Activated gamma-delta T cell (primary cell): ENCODE results near the gene TTC34.

Experiments
- DNase-seq: peaks from one replicate; lab custom pipeline; 2025; lab: John Stamatoyannopoulos, UW
- total RNA-seq, 2 donors: gene quantifications; one replicate each; lab custom pipeline; 2026; lab: John Stamatoyannopoulos, UW

Gene TTC34
- total RNA-seq, result 3.2 to 3.3 reads per million in 2 donors

DNA sequence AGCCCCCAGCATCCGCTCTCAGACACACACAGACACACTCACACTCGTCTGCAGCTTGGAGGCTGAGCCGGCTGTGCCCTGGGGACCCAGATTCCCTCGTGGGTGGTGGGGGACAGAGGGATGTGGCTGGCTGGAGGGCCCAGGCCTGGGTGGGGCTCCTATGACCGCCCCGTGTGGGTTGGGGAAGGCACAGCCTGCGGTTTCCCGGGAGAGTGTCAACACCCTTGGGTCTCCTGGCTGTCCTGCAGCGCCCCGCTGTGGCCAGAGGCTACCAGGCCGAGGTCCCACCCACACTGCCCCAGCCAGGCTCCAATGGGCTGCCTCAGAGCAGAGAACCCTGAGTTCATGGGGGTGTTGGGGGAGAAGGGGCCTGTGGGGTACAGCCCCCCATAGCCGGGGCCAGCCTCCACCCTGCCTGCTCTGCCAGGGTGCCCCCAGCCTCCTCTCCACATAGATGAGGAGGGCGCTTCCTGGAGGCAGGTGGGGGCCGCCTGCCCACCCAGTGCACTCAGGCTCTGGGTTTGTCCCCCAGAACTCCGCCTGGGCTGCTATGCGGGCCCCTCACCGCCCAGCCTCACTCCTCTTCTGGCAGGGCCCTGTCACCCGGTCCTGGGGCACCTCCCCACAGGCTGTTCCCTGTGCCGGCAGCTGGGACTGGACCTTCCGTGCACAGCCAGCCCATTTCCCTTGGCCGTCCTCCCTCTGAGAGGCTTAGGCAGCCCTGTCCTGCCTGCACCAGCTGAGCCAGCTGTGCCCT lies at the start of gene TTC34:
TTC34 (minus strand) TSS at position 159 of the 757 bp plus-strand sequence. CDS start 866 bp downstream, outside the sequence.
- no peak for DNase-seq

DNA sequence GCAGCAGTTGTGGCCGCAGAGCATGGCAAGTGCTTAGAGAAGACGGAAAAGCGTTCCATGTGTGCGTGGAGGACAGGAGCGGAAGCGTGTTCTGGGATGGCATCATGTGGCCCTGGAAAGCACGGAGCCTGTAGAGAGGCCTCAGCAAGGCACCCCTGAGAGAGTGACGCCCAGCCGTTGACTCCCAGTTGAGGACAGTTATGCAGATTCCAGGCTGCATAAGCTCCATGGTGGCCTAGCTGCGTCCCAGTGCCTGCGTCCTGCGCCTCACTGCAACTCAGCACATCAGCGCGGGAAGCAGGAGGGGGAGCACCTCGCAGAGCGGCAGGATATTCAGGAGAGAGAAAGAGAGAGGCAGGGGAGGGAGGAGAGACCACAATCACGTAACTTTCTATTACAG lies 49.0 kb upstream of the TTC34 start:
- DNase-seq, result no peak

DNA sequence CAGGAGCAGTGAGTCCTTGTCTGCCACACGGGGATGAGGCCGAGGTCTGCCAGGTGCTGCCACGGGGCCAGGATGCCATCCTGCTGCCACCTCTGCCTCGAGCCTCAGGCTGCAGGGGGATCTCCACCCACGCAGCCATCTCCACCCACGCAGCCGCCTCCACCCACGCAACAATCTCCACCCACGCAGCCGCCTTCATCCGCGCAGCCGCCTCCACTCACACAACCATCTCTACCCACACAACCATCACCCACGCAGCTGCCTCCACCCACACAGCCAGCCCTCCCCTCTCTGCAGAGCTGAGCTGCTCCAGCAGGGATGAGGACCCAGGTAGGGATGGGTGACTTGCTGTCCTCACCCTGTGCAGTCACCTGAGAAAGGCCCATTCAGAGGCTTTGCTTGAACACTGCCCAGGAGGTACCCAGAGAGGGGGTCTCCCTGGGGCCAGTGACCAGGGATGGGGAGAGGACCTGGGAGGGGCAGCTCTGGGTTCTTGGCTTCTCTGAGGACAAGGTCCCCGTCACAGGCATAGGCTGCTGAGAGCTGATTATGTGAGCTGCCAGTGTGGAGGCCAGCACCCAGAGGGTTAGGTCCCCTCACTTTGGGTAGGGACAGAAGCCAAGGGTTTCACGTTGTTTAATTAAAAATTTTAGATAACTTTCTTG lies 46.6 kb upstream of the TTC34 start:
- DNase-seq, result no peak

DNA sequence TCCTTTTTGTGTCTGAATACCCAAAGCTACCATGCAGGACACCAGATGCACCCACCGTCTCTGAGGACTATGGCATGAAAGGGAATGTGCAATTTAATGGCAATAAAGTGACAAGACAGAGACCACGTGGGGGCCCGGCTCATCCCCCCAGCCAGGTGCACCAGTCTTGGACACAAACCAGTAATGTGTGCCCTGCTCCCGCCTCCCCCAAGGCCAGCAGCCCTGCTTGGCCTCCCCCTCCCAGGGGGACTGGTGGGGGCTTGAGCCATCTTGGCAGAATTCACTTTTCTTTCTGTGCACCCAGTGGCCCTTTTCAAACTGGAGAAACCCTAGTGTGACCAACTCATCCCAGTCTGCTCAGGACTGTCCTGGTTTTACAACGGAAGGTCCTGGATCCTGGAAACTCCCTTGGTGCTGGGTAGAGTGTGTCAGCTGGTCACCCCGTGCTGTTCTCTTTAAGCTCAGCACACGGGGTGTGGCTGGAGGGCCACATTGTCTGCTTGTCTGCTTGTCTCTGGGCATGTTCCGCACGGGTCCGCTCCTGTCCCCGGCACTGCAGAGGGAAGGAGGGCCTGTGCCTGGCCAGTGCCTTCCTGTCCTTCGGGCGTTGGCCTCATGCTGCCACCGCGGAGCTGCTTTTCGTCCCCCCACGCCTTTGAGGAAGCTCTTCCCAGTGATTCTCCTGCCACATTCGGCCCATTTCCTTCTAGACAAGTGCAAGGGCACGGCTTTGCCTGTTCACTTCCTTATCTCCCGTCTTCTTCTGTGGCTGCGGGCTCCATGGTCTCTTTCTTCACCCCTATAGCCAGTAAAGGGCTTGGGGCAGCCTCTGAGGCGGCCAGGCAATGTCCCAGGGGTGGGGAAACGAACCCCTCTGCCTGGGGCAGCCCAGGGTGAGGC lies 45.8 kb upstream of the TTC34 start:
- DNase-seq, result no peak

DNA sequence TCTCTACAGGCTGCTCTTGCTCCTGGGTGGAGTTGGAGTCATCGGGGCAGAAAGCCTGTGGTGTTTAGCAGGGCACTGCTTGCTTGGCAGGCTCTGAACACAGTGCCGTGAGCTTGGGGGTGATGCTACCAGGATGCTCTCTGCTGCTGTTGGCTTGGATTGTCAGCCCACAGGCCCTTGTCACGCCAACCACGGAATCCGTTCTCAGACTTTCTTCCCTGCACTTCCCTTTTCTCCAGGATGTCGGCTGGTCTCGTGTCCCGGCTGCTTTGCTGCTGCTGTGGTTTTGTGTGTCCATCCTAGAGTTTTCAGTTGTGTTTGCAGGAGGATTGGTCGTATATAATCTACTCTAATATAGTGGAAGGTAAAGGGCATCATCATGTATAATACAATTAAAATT lies 44.4 kb upstream of the TTC34 start:
- DNase-seq, result no peak

DNA sequence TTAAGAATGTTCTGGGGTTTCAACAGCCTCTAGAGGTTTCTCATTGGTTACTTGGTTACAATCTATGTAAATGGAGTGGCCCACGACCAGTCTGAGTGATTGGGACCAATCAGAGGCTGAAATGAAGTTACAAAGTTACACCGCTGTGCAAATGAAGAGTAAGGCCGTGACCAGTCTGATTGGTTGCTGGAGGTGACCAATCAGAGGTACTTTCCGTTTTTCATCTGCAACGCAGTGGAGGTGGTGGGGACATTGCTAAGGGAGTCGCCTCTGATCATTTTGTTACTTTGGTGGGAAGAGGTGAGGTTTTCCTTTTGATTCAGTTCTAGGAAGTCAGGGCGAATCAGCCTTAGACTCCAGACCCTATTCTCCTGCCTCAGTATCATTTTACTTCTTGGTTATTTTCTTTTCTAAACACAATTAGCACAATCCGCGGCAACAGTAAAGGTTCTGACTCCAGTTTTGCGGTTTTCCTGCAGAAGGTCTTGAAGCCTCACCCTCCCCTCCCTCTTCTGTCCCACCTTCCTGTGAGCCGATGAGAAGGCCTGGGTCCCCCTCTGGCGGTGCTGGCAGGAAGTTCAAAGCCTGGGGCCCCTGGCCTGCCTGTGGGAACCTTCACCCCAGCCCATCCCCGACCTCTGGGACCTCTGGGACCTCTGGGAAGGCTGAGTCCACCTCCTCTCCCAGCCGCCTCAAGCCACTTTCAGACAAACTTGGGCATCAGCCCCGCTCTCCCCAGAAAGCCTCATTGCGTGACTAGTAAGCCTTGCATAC lies 38.7 kb upstream of the TTC34 start:
- no peak for DNase-seq

DNA sequence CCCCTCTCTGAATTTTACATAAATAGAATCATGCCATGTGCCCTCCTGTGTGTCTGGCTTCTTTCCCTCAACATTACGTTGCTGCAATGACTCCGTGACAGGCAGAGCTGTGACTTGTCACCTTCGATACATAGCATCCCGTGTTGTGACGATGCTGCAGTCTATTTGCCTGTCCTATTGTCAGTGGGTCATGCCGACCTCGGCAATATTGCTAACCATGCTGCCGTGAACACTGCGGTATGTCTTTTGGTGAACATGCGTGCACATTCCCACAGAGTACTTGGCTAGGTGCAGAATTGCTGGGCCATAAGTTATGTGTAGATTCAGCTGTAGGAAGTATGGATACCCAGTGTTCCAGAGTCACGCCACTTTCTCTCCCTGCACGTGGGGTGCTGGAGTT lies 36.3 kb upstream of the TTC34 start:
- DNase-seq, result no peak

DNA sequence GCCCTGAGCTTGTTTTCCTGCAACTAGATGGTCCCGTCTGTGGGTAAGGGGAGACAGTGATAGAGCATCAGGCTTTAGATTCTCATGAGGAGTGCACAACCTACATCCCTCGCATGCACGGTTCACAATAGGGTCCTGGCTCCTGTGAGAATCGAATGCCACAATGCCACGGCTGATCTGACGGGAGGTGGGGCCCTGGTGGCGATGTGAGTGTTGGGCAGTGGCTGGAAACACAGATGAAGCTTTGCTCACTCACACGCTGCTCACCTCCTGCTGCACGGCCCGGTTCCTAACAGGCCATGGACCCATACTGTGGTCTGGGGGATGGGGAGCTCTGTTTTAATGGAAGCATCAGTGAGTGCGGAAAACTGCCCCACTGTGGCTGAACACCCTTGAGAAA lies 35.8 kb upstream of the TTC34 start:
- no peak for DNase-seq

- no peak for DNase-seq
Observed at GRCh38 chr1:2836333-2836970, 35.0 kb upstream of the TTC34 start.

DNA sequence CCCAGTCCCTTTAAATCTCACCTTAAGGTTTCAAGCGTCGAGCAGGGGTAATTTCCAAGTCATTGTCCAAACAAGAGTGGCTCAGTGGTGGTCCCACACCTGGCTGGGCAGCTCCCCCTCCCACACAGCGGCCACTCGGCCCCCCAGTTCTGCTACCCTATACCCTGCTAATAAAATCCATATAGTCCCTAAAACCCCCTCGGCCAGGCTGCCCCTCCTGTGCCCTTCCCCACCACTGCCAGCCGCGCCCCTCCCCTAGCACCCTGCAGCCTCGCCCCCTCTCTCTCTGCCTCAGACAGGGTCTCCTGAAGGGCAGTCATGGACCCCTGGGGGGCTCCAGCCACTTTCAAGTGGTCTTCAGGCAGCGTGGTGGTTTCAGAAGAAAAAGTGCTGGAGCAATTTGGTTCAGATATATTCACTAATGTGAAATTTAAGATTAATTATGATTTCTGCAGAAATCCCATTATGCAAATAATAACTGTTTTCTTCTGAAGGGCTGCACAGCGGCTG lies 34.2 kb upstream of the TTC34 start:
- DNase-seq, result no peak

GRCh38 chr1:2834741-2835564 lies 33.5 kb upstream of the TTC34 start:
- no peak for DNase-seq

- DNase-seq, result no peak
Observed at GRCh38 chr1:2834146-2834475, 32.6 kb upstream of the TTC34 start.

GRCh38 chr1:2833454-2834145 lies 32.1 kb upstream of the TTC34 start:
- no peak for DNase-seq

- DNase-seq, result no peak
Observed at GRCh38 chr1:2832506-2833453, 31.3 kb upstream of the TTC34 start.

- DNase-seq, result no peak
Observed at GRCh38 chr1:2831596-2832212, 30.2 kb upstream of the TTC34 start.

- DNase-seq, result no peak
Observed at GRCh38 chr1:2830761-2831425, 29.4 kb upstream of the TTC34 start.

- no peak for DNase-seq
Observed at GRCh38 chr1:2829846-2830615, 28.5 kb upstream of the TTC34 start.
